HG02798 (cell line): Measurements from ENCODE around the gene OTOR.

Source experiments
- ATAC-seq: cut with Tn5 transposase; IDR thresholded peaks from one replicate; pipeline ENCODE4 v1.9.1; 2021; ENCODE audit warnings: mild to moderate bottlenecking; ENCODE audit not compliant: unreplicated experiment, poor library complexity

The OTOR gene

GRCh38 chr20:16747291-16747811 lies 807 bp upstream of the OTOR start:
- ATAC-seq, result no peak

- no peak for ATAC-seq
Observed at GRCh38 chr20:16749573-16749972, 1.4 kb downstream of the OTOR start.

- ATAC-seq, result no peak
Observed at GRCh38 chr20:16752082-16752481, 3.9 kb downstream of the OTOR start.

DNA sequence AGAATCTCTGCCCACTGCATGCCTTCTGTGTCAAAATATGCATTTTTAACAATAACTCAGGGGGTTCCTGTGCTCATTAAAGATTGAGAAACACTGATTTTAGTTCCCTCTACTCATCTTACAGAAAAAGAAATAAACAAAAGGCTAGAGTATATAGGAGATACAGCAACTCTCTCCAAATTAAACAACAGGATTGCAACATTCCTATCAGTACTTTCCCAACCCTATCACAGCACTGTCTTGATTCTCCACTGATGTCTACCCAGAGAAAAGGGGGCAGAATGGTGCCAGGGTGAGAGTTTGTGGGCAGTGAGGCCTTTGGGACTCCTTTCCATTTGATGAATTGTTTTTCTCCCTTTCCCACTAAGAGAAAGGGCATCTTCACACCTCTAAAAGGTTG lies 4.7 kb downstream of the OTOR start:
- ATAC-seq, result no peak

DNA sequence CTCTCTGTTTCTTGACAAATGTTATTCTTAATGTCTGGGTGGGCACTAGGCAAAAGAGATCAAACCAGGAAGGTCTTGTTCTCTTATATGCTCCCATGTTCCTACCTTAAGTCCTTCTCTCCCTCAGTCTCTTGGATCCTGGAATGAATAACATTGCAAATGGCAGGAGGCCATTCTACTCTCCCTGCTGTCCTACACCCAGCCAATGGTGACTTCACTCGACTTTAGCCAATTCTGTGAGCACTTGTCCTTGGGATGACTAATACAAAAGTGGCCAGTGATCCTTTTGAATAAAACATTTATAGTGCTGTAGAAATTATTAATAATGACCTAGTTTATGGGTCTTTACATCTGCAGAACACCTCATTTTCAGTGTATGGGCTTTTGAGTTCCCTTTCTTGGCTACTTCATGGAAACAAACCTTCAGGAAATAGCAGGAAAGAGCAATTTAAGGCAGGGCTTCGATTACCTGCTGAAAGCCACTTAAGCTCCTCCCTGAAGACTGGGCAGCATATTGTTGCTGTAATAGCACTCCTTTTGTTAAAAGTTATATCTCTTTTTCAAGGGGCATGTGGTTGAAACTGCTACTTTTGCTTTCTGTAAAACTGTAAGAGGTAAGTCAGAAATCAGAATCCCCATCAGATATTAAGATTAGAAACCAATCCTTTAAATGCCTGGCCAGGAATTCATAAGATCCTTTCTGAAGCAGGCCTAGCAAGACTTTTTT lies 10.5 kb downstream of the OTOR start:
- no peak for ATAC-seq

- no peak for ATAC-seq
Observed at GRCh38 chr20:16759181-16759563, 11.0 kb downstream of the OTOR start.

DNA sequence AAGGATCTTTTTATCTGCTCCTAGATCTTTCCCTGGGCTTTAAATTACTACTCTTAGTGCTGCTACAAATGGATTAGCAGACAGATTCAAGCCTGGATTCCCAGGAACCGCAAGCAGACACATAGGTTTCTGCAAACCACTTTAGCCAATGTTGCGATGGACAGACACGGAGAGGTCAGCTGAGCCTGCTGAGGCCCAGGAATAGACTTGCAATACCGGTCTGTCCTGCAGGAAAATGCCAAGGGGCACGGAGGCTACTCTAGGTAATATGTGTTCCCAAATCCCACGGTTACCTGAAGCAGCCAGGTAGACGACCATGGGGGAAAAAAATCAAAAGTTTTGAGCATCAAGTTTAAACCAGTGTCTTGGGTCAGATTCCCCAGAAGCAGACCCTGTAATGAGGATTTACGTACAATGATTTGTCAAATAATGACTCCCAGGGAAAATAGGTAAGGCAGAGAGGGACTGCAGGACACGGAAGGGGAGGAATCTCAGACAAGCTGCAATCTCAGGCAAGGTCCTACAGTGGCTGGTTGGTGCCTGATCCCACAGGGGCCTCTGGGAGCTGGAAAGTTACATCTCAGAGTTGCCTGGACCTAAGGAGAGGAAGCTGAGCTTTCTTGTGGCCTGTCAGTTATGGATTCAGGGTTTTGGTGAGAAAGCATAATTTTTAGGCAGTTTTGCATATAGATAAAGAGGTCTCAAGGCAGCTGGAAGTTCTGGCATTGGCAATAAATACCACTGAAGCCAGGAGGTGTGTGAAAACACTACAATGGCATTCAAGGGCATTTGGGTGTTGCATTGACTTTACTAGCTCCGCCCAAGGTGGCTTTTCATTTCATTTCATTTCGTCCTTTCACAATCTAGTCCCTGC lies 12.5 kb downstream of the OTOR start:
- no peak for ATAC-seq

DNA sequence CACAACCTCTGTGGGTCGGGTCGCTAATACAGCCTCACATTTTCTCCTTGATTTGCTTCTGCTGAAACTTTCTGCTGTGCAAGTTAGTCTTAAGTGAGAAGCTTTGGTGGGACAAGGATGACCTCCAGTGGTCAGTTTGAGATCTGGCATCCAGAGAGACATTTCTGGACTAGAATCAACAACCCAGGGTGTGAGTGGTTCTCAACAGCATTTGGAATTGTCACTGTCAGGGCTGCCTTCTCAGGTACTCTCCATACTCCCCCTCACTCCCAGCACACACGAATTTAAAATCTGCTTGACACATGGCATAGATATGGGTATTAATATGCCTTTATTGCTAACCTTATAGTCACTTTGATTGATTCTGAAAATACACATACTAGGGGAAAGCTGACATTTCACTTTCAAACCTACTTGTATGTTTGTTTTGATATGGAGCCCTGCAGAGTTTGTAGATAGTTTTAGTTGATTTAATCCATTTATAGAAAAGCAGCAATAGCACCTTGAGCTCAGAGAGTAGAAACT lies 13.2 kb downstream of the OTOR start:
- peak; percentile 68 for ATAC-seq

DNA sequence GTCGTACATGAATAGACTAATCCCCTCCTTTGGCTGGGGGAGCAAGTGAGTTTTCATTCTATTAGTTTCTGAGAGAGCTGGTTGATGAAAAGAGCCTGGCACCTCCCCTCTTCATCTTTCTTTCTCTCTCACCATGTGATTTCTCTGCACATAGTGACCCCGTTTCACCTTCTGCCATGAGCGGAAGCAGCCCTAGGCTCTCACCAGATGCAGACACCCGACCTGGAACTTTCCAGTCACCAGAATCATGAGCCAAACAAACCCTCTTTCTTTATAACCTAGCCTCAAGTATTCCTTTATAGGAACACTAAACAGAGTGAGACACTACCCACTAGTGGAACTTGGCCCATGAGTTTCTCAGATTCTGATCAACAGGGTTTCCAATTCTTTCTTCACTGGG lies 16.4 kb downstream of the OTOR start:
- ATAC-seq, result no peak

GRCh38 chr20:16771213-16771612 lies 23.1 kb downstream of the OTOR start:
- ATAC-seq, result no peak

- no peak for ATAC-seq
Observed at GRCh38 chr20:16775961-16776360, 27.8 kb downstream of the OTOR start.

DNA sequence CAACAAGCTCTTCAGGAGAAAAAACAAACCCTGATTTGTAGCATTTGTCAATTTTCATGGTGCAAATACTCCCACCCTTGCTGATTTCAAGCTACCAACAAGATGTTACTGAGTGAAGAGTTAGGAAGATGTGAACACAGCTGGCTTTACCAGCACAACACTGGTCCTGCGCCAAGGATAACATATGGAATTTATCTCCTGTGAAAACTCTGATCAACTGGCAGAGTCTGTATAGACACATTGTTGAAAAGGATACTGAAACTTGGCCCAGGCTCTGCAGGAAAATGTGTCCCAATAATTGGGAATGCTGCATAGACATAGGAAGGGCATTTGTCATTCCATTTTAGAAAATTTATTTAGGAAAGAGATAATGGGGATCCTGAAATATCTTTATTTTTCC lies 29.0 kb downstream of the OTOR start:
- ATAC-seq, result no peak

DNA sequence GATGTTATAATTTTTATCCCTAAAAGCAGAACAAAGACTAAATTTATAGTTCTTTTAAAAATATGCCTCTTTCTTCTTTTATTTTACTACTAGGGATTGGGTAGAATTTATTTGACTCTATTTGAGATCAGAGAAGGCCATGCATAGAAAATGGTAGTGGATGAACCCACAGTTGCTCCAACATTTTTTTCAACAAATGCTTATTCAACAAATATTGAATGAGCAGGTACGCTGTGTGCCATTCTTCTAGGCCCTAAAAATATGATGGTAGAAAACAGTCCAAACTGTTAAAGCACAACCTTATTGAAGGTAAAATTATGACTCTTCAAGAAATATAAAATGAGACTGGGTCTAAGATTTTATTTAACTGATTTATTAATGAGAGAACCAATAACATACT lies 30.0 kb downstream of the OTOR start:
- no peak for ATAC-seq

- ATAC-seq, result no peak
Observed at GRCh38 chr20:16781496-16781895, 33.3 kb downstream of the OTOR start.

GRCh38 chr20:16785226-16785625 lies 37.1 kb downstream of the OTOR start:
- no peak for ATAC-seq
